ENCODE results near the gene JMJD1C.
"Not testable (repeated sequence)": the region's sequence is repeated elsewhere in the genome, so short reads cannot be mapped to it uniquely, and the experiment has no call there.

The JMJD1C gene

GRCh38 chr10:63346015-63346441 is 119.7 kb downstream of the JMJD1C start:
- DNase-seq: no peak

DNA sequence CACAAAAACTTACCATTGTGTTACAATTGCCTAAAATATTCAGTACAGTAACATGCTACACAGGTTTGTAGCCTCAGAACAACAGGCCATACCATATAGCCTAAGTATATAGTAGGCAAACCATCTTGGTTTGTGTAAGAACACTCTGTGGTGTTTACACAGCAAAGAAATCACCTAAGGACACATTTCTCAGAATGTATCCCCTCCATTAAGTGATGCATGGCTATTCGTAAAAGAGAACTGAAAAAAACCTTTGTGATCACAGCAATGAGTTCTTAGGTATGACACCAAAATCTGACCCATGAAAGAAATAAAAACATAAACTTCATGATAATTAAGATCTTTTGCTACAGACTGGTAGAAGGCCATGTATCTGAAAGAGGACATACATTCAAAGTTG is 121.5 kb downstream of the JMJD1C start:
- no peak for DNase-seq

GRCh38 chr10:63343476-63343875 is 122.3 kb downstream of the JMJD1C start:
- DNase-seq: no peak

GRCh38 chr10:63339640-63340039 is 126.1 kb downstream of the JMJD1C start:
- not testable (repeated sequence) for DNase-seq

DNA sequence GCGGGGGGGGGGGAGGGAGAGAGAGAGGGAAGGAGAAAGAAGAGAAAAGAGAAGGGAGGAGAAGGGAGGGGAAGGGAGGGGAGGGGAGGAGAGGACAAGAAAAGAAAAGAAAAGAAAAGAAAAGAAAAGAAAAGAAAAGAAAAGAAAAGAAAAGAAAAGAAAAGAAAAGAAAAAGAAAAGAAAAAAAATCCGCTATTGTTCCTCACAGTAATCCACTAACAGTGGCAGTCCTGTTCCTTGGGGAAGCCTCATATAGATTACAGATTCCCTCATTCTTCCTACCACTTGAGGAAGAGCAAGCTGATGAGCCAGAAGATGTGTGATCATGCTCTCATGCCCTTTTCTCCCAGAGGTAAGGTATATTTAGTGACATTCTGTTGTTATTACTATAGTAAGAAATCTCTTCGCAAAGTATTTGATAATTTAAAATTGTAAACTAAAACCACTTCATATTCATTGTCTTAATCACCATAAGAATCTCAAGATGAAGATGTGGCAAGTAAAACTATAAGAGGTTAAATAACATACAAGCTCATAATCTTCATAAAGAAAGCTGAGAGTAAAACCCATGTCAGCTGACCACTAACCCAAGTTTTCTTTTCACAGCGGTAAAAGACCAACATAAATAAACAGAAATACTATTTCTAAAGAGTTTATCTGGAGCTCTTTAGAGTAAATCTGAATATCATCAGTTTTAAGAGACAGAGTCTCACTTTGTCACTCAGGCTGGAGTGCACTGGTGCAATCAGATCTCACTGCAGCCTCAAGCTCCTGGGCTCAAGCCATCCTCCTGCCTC is 128.1 kb downstream of the JMJD1C start:
- DNase-seq: no peak

- DNase-seq: no peak
These were observed 134.2 kb downstream of the JMJD1C start for GRCh38 chr10:63331586-63331985.

- DNase-seq: no peak
These were observed 141.3 kb downstream of the JMJD1C start for GRCh38 chr10:63324495-63324854.

GRCh38 chr10:63323701-63324494 is 141.9 kb downstream of the JMJD1C start:
- no peak for DNase-seq

- no peak for DNase-seq
These were observed 145.1 kb downstream of the JMJD1C start for GRCh38 chr10:63320683-63321082.

- DNase-seq: no peak
These were observed 146.5 kb downstream of the JMJD1C start for GRCh38 chr10:63319231-63319630.

DNA sequence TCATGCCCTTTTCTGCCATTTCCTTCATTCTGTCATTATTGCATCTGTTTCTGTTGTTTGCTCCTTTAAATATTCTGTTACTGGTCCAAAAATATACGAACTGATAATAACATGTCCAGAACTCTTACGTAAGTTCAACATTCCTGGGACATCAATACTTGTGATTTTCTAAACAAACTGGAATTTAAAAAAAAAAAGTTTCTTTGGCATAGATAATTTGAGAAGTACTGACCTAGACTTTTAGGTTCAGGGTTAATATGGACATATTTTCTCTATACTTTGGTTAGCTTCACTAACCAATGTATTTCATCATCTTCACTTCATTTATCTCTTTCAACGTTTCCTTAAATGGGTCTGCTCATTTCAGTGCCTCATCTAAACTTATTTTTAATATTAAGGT is 147.3 kb downstream of the JMJD1C start:
- DNase-seq: no peak

DNA sequence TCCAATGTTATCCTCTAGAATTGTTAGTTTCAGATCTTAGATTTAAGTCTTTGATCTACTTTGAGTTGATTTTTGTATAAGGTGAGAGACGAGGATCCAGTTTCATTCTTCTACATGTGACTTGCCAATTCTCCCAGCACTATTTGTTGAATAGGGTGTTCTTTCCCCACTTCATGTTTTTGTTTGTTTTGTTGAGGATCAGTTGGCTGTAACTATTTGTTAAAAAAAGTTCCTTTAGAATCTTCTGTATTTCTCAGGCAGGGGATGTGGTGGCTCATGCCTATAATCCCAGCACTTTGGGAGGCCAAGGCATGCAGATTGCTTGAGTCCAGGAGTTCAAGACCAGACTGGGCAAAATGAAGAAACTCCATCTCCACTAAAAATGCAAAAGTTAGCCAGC is 151.8 kb downstream of the JMJD1C start:
- DNase-seq: no peak

DNA sequence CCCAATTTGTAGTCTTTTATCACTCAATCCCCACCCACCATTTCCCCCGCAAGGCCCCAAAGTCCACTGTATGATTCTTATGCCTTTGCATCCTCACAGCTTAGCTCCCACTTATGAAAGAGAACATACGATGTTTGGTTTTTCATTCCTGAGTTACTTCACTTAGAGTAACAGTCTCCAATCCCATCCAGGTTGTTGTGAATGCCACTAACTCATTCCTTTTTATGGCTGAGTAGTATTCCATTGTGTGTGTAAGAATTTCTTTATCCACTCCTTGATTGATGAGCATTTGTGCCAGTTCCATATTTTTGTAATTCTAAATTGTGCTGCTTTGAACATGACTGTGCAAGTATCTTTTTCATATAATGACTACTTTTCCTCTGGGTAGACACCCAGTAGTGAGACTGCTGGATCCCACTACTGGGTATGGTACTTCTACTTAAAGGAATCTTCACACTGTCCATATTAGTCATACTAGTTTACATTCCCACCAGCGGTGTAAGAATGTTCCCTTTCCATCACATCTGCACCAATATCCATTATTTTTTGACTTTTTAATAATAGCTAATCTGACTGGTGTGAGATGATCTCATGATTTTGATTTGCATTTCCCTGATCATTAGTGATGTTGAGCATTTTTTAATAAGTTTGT is 152.6 kb downstream of the JMJD1C start:
- DNase-seq: no peak

DNA sequence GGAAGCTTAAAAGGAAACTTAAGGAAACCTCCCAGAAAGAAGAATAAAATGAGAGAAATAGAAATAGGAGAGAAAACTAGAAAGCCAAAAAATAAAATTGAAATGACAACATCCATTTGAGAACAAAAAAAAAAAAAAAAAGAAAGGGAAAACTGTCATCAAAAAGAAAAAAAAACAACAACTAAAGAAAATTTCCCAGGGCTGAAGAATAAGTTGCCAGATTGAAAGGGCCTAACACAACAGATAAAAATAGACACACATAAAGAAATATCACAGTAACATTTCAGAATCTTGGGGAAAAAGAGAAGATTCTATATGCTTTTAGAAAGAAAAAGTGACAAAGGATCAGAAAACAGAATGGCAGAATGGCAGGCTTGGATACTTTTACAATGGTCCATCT is 157.1 kb downstream of the JMJD1C start:
- DNase-seq: no peak

DNA sequence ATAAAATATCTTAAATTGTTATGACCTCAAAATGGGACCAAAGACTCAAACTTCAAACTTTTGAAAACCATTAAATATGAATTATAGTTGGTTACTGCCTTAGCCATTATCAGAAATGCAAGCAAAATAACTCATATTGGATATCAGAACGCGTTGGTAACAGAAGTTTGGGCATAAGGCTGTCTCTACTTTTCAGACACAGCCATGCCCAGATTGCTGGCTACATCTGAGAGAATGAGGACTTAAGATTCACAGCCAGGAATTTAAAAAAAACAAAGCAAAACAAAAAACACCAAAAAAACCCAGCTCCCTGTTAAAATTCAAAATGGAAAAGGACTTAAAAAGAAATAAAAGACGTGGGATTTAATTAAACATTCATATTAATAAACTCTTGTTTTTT is 161.6 kb downstream of the JMJD1C start:
- DNase-seq: no peak

GRCh38 chr10:63300801-63301200 is 165.0 kb downstream of the JMJD1C start:
- no peak for DNase-seq

- DNase-seq: no peak
These were observed 167.8 kb downstream of the JMJD1C start for GRCh38 chr10:63297941-63298340.

GRCh38 chr10:63294781-63295180 is 171.0 kb downstream of the JMJD1C start:
- no peak for DNase-seq

DNA sequence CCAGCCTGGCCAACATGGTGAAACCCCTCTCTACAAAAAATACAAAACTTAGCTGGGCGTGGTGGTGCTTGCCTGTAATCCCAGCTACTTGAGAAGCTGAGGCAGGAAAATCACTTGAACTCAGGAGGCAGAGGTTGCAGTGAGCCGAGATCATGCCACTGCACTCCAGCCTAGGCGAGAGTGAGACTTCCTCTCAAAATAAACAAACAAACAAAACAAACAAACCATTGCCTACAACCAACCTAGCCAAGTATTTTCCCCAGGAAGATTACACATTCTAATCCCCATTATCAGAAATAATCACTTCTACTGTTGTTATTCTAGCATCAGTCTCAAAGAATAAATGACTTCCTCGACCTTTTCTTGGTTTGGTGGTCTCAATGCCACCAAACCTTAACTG is 172.9 kb downstream of the JMJD1C start:
- not testable (repeated sequence) for DNase-seq

DNA sequence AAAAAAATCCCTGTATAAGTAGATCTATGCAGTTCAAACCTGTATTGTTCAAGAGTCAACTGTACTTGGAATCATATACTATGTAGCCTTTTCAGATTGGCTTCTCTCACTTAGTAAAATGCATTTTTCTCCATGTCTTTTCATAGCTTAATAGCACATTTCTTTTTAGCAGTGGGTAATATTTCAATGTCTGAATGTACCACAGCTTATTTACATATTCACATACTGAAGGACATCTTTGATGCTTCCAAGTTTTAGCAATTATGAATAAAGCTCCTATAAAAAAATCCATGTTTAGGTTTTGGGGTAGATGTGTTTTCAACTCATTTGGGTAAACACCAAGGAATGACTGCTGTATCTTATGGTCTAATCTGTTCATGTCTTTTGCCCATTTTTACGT is 177.6 kb downstream of the JMJD1C start:
- DNase-seq: no peak

- no peak for DNase-seq
These were observed 179.0 kb downstream of the JMJD1C start for GRCh38 chr10:63286754-63287264.

GRCh38 chr10:63286340-63286739 is 179.4 kb downstream of the JMJD1C start:
- no peak for DNase-seq

- DNase-seq: not testable (repeated sequence)
These were observed 181.9 kb downstream of the JMJD1C start for GRCh38 chr10:63283901-63284300.

DNA sequence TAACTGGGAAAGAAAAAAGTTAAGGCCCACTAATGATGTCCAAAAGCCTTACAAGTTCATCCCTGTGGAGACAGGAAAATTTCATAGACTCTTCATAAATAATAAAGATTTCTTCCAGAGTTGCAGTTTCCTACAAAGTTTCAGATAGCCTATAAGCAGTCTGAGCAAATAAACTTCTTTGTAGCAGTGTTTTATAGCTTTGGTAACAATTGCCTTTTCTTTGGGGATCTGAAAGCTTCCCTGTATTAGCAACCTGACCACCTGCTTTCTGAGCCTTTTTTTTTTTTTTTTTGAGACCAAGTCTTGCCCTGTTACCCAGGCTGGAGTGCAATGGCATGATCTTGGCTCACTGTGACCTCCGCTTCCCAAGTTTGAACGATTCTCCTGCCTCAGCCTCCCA is 182.7 kb downstream of the JMJD1C start:
- no peak for DNase-seq

All from SHP77 treated with DMSO at 0.1 percent for 48 hours (cell line).